DND-41 (cell line): ENCODE data around the gene MEGF8.

Experiments used
- EZH2 ChIP-seq: IDR thresholded peaks from 3 replicates; pipeline ENCODE4 v1.6.1; 2012; ENCODE audit warnings: borderline replicate concordance, low read depth, mild to moderate bottlenecking, moderate library complexity, low read length, inconsistent platforms; ENCODE audit not compliant: severe bottlenecking
- TF ChIP-seq, protein P1 (sequence below): IDR thresholded peaks from 2 replicates; pipeline ENCODE4 v1.5.1; 2012; ENCODE audit warnings: borderline replicate concordance, low read length, moderate library complexity, mild to moderate bottlenecking; ENCODE audit not compliant: poor library complexity, severe bottlenecking; ENCODE audit errors: extremely low read depth

DNA sequence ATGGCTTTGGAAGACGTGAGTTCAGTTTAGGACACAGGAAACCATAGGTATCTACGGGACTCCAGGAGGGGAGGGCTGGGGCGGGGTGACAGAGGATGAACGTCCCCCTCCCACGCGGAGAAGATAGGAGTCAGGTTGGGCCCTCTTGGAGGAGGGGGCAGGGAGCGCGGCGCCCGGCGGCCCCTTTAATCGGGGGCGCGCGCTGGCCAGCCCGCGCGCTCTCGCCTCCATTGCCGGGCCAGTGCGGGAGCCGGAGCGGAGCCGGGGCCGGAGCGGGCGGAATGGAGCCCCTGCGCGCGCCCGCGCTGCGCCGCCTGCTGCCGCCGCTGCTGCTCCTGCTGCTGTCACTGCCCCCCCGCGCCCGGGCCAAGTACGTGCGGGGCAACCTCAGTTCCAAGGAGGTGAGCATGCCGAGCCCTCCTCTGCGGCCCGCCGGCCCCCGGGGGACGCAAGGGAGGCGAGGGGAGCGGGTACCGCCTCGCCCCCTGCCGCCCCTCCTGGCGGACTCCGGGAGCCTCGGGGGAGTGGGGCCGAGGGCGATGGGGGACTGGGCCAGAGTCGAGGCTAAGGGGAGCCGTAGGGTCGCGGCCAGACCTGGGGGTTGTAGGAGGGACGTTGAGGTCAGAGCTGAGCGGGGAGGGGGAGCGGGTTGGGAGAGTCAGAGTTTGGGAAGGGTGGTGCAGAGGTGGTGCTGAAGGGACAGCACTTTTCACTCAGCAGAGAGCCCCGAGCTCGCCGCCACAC is 12.2 kb upstream of the MEGF8 start, which contains the start of gene TMEM145:
- TF ChIP-seq, protein P1, sequence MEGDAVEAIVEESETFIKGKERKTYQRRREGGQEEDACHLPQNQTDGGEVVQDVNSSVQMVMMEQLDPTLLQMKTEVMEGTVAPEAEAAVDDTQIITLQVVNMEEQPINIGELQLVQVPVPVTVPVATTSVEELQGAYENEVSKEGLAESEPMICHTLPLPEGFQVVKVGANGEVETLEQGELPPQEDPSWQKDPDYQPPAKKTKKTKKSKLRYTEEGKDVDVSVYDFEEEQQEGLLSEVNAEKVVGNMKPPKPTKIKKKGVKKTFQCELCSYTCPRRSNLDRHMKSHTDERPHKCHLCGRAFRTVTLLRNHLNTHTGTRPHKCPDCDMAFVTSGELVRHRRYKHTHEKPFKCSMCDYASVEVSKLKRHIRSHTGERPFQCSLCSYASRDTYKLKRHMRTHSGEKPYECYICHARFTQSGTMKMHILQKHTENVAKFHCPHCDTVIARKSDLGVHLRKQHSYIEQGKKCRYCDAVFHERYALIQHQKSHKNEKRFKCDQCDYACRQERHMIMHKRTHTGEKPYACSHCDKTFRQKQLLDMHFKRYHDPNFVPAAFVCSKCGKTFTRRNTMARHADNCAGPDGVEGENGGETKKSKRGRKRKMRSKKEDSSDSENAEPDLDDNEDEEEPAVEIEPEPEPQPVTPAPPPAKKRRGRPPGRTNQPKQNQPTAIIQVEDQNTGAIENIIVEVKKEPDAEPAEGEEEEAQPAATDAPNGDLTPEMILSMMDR = peak; percentile 13
- peak; percentile 75 for TF ChIP-seq EZH2
